NCI-H187 treated with DMSO at 0.1 percent for 48 hours (cell line): ENCODE measurements around the gene SHROOM4.

Experiments used
- DNase-seq: peaks from one replicate; lab custom pipeline; 2025; lab: John Stamatoyannopoulos, UW

Gene SHROOM4

DNA sequence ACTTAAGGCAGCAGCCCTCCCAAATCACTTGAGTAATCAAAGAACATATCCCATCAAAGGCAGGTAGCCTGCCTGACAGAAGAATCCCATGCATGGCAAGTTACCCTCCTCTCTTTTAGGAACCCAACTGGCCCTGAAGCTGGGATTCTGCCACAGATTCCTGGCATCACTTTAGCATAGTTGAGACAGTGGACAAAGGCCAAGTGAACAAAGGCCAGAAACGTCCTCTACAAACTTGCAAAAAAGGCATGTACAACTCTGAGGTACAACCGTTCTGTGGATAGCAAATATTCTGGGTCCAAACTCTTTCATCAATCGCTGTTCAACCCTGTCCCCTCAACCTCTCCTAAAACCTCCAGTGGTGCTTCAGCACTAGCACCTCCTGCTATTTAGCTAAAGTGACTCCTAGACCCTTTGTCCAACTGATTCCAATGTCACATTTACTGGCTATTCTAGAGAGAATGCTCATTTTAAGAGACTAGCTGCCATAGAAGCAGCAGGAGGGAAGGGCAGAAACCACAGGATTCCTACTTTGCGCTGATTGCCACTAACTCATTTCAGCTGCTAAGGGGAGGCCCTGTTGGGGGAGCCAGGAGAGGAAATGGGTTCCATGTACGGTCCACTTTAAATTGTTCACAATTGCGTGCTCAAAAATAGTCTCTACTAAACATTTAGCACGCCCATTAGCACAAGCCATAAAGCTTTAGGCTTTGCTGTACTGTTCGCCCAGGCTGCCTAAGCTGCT, 105.9 kb downstream of the SHROOM4 start:
- DNase-seq, result no peak

DNA sequence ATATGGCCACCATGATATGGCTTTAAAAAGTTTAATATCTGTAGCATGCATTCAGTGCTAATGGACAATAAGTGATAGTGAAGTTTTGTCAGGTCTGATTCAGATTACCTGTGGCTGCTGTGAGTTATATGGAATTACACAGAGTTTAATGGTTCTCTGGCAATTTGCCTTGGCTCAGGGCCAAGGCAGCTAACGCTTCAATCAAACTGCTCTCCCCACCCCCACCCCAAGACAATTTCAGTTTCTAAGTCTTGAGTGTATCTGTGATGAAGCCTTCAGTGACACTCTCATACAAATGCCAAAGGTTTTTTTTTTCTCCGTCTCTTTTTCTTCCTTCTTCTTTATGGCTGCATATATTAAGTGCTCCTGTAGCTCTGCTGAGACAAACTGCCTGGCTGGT, 106.6 kb downstream of the SHROOM4 start:
- no peak for DNase-seq

- DNase-seq, result no peak
Measured at GRCh38 chrX:50705042-50705441, 109.0 kb downstream of the SHROOM4 start.

GRCh38 chrX:50704360-50704759, 109.6 kb downstream of the SHROOM4 start:
- DNase-seq, result no peak

DNA sequence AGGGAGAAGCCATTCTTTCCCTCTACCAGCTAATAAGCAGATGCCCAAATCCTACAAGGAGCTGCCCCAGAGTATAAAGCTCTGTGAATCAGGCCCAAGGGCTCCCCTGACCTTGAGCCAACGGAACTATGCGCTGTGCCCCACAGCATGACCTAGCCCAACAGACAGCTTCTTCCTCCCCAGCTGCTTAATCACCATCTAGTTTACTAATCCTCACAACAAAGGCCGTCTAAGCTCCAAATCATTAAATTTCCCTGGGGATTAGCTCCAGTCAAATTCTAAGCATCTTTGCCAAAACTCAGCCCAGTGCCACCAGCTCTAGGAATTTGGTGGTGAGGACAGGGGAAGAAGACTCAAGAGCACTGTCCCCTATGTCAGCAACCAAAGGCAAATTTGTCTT, 113.1 kb downstream of the SHROOM4 start:
- DNase-seq, result no peak

DNA sequence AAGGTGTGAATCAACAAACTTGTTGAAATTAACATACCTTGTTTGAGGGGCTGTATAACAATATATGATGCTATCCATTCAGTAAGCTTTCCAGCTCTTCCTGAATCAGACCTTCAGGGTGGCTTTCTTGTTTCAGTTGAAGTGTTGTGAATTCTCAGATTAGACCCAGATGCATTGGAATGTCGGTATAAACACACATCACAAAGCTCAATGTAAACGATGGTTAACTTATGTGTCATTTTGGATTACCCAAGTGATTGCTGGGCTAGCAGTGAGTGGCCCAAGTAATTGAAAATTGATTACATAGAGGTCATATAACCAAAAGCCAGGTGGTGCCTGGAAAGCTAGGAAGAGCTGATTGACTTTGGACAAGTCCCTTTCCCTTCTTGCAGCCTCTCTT, 115.0 kb downstream of the SHROOM4 start:
- no peak for DNase-seq

- DNase-seq, result no peak
Measured at GRCh38 chrX:50697691-50698090, 116.3 kb downstream of the SHROOM4 start.

- no peak for DNase-seq
Measured at GRCh38 chrX:50691820-50692219, 122.2 kb downstream of the SHROOM4 start.

DNA sequence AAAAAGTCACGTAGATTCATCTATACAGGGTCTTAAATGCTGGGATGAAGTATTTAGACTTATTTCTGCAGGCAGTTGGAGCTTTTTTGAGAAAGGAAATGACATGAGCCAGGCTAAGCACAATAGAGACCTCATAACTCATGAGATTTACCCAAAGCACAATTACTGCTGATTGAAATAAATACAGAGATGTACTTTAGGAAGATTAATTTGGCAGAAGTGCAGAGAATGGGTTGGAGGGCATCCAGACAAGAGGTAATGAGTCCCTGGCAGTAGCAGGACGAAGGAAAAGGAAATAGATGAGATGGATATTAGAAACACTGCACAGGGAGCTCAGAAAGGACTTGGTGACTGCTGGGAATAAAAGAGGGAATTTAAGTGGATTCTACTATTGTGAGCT, 129.1 kb downstream of the SHROOM4 start:
- no peak for DNase-seq

GRCh38 chrX:50680990-50681389, 133.0 kb downstream of the SHROOM4 start:
- DNase-seq, result no peak

DNA sequence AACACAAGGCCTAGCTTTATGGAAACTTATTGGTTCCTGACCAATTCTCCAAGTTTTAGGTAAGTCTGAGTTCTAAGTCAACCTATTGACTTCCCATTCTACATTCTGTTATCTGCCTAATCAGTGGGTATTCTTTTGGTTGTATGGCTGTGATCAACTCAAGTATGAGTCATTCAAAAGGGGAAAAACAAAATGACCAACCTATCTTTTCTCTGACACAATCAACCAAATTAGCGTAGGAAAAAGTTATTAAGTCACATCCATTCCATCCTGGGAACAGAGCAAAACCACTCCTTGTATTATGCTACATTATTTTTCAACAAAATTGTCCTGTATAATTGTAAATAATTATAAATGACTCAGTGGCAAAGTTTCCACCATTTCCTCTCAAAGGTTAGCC, 136.2 kb downstream of the SHROOM4 start:
- DNase-seq, result no peak

GRCh38 chrX:50671661-50672060, 142.3 kb downstream of the SHROOM4 start:
- DNase-seq, result no peak

DNA sequence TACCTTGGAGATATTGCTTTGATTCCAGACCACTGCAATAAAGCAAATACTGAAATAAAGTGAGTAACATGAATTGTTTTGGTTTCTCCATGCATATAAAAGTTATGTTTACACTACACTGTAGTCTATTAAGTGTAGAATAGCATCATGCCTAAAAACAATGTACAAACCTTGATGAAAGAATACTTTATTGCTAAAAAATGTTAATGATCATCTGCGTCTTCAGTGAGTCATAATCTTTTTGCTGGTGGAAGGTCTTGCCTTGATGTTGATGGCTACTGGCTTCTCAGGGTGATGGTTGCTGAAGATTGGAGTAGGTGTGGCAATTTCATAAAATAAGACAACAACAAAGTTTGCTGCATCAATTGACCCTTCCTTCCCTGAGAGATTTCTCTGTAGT, 145.1 kb downstream of the SHROOM4 start:
- no peak for DNase-seq

GRCh38 chrX:50648156-50648555, 165.8 kb downstream of the SHROOM4 start:
- DNase-seq, result no peak

DNA sequence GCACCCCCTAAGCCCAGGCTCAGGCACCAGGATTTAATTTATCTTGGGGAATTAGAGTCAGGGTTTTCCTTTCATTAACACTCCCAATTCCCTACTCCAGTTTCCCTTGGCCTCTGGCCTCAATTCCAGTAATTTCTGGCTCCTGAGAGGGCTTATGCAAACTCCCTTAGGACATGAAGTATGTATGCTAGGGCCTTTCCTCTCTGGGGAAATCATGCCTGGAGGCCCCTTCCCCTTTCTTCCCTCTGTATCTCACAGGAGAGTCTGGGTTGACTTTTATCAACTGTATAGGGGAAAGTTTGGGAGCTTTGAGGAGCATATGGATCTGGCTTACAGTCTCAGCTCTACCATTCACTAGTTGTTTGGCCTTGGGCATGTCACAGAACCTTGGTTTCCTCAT, 169.5 kb downstream of the SHROOM4 start:
- no peak for DNase-seq

DNA sequence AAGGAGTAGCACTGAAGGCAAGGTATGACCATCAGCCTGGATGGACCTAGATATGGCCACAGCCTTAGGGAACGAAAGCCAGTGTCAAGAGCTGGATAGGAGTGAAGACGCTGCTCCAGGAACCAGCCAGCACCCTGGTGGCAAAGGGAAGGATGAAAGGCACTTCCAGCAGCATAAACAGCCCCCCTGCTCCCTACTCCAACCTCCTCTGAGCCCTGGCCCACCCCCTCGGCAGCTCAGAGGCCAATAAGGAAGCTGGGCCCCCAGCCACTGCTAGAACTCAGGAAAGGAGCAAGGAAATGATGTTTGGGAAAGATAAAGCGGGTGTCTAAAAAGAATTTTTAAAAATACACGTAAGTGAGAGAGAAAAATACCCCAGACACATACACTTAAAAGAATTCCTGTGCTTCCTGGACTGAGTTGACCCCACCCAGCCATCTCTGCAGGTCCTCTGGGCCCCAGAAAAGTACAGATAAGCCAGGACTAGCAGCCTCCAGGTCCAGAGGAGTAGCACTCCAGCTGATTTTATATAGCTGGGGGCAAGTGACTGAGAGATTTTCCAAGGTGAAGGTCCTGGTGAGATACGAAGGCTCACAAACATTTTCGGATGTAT, 170.4 kb downstream of the SHROOM4 start:
- DNase-seq, result no peak

DNA sequence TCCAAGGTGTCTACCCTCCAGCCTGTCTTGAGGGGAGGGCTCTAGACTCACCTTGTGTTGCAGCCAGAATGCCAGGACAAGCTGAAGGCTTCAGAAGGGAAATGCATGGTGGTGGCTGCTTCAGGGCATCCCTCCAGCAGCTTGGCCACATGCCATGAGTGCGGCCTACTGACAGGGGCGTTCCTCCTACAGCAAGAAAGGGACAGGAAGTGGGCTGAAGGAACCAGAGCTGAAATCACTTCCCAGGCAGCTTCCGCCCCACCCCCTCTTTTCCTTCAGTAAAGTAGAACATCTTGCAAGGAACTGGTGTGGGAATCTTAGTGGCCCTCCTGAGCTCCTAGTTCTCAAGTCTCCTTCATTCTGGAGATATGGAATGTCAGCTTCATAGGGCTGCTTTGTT, 175.9 kb downstream of the SHROOM4 start:
- DNase-seq, result no peak

GRCh38 chrX:50635817-50636365, 178.1 kb downstream of the SHROOM4 start:
- DNase-seq, result no peak

DNA sequence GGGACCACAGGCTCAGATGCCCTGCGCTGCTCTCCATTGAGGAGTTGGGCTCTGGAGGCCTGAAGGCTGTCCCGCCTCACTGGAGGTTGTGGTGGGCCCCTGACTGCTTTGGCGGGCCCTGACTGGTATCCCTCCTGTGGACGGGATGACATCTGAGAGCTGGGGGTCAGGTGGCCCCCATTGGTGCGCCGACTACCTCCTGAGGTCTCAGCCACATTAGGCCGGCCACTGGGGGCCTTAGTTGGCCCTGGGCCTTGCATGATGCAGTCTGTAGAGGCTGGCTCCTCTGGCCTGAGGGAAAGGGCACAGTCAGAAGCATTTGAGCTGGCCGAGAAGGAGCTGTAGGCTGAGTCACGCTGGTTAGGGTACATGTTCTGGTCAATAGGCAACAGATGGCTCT, 178.8 kb downstream of the SHROOM4 start:
- no peak for DNase-seq

- no peak for DNase-seq
Measured at GRCh38 chrX:50629774-50630173, 184.2 kb downstream of the SHROOM4 start.

- no peak for DNase-seq
Measured at GRCh38 chrX:50627696-50628095, 186.3 kb downstream of the SHROOM4 start.

DNA sequence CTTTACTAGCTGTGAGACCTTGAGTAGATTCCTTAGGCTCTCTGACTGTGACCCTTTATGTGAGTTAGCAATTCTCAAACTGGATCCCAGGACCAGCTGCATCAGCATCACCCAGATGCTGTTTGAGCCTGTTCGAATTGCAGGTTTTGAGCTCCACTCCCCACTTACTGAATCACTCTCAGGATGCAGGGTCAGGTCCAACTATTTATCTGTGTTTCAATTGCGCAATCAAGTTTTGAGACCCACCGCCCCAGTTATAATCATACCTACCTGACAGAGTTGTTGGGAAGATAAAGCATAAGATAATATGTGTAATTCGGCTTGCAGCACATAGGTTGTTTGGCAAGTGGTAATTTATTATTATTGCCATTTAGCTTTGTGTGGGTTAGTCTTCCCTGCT, 187.6 kb downstream of the SHROOM4 start:
- DNase-seq, result no peak

DNA sequence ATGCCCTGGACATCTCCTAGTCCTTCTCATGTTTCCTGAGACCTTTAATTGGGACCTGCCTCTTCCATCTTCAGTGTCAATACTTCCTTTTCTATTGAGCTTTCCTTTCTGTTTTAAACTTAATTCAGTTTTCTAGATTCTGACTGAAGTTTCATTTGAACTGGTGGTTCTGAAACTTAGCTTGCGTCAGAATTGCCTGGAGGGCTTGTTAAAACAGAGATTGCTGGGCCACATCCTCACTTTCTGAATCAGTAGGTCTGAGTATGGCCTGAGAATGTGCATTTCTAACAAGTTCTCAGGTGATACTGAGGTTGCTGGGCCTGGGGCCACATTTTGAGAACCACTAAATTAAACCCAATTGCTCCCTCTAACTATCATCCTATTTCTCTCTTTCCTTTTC, 191.2 kb downstream of the SHROOM4 start:
- DNase-seq, result no peak
